Measurements from ENCODE around the gene GRID2.

The GRID2 gene

GRCh38 chr4:93719552-93719951 lies 1415.8 kb downstream of the GRID2 start:
- no peak for DNase-seq

- DNase-seq: no peak
Observed at GRCh38 chr4:93722446-93722845, 1418.7 kb downstream of the GRID2 start.

DNA sequence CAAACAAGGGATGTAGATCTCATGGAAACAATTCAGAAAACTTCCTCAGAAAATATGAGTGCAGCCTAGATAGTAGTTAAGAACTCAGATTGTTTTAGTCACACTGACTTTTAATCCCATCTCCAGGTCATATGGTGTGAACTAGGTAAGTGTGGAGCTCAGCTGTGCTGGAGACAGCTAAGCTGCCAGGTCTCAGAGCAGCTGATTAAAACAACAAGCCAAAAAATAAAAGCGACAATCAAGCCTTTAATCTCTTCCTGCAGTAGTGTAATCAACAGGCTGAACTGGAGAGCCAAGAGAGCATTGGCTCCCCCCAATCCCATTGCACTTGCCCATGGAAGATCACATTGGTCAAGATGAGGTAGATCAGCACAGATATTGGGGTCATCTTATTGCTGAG lies 1426.5 kb downstream of the GRID2 start:
- DNase-seq: no peak

DNA sequence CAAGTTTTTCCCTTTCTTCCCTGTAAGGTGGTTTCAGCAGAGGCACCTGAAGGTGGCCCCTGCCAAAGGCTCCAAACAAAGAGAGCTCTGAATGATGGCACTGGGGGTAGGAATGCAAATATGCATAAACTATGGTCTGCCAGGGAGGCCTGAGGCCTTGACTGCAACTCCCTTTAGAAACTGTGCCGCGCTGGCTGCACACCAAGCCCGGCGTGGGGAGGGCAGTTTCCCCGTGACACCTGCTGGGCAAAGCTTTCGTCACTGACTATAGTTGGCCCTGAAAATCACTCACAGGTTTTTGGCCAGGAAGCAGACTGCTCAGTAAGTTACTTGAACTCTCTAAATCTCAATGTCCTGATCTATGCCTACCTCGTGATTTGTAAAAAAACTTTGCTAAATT lies 1427.0 kb downstream of the GRID2 start:
- DNase-seq: no peak

DNA sequence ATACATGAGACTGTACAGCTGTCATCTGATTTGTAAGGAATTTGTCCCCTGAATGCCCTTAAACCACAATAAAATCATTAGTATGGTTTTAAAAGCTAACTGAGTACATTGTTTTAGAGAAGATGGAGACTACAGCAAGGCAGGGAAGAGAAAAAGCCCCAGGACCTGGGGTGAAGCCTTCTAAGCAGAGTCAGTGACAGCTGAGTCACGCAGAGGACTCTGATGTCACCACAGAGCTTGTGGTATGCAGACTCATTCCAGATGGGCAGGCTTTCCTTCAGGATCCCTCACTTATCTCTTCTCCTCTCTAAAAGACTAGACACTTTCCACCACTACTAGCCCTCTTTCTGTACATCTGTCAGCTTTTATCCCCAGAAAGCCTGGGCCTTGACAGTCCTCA lies 1427.7 kb downstream of the GRID2 start:
- no peak for DNase-seq

GRCh38 chr4:93732509-93732908 lies 1428.7 kb downstream of the GRID2 start:
- no peak for DNase-seq

- DNase-seq: no peak
Observed at GRCh38 chr4:93740890-93741289, 1437.1 kb downstream of the GRID2 start.

DNA sequence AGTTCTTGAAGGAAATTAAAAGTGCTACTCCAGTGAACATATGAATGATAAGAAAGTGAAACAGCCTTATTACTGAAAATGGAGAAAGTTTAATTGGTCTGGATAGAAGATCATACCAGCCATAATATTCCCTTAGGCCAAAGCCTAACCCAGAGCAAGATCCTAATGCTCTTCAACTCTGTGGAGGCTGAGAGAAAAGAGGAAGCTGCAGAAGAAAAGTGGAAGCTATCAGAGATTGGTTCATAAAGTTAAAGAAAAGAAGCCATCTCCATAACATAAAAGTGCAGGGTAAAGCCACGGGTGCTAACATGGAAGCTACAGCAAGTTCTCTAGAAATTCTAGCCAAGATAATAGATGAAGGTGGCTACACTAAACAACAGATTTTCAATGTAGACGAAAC lies 1439.3 kb downstream of the GRID2 start:
- DNase-seq: no peak

DNA sequence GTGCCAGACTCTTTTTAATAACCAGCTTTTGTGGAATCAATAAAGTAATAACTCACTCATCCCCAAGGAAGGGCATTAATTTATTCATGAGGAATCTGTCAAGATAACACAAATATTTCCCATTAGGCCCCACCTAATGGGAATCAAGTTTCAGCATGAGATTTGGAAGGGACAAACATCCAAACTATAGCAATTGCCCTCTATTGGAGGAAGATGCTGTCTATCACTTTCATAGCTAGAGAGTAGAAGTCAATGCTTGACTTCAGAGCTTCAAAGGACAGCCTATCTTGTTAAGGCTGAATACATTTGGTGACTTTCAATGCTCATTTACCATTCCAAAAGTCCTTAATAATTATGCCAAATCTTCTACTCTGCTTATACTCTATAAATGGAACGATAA lies 1439.9 kb downstream of the GRID2 start:
- no peak for DNase-seq

- DNase-seq: no peak
Observed at GRCh38 chr4:93744961-93745360, 1441.2 kb downstream of the GRID2 start.

DNA sequence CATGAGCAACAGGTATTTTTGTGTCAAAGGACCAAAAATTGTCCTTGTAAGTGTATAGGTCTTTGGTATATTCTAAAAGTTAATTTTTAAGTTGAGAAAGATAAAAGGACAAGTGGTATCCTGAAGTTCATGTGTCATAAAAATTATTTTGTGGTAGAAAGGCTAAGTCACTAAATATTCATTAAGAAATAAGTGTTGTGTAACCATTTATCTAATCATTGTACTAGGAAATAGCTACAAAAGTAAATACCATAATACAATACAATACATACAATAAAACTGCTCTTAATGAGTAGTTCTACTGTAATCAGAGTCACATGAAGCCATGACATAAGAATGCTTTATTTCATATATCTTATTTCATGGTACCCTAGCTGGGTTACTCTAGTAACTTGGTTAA lies 1442.3 kb downstream of the GRID2 start:
- no peak for DNase-seq

- DNase-seq: no peak
Observed at GRCh38 chr4:93747220-93747619, 1443.5 kb downstream of the GRID2 start.

DNA sequence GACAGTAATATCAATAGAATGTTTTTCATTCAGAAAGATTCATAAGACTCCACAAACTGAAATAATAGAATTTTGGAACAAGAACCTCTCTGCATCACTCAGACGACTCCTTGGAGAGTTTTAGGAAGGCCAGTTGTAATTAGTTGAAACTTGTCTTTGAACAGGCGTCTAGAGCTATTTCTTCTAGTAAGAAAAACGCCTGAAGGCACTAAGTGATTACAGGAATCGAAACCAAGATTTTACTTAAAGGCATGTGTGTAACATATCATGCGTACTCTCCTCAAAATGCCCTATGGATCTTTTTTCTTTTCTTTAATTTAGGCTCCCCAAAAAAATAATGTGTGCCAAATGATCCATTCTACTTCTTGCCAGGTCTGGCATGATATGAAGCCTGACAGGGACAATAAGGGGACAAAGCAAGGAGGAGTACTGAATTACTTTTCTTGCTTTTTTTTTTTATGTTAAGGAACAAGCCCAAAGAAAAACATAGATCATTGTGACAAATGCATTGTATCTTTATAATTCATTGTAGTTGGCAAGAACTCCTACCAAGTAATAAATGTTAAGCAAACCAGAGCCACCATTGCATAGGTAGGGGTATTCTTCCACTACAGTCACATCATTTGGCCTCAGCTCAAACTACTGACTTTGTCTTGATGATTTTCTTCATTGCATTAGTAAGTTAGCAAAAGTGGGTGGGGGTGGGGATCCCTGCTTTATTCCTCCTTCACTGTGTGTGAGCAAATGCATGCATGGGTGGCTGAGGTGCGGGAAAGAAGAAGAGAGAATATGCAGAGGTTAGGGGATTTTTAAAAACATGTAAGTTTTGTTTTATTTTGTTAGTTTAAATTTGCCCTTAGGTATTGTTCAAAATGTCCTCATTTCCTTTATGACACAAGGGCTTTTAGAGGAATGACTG lies 1444.9 kb downstream of the GRID2 start:
- DNase-seq: no peak

GRCh38 chr4:93749292-93749761 lies 1445.6 kb downstream of the GRID2 start:
- no peak for DNase-seq

DNA sequence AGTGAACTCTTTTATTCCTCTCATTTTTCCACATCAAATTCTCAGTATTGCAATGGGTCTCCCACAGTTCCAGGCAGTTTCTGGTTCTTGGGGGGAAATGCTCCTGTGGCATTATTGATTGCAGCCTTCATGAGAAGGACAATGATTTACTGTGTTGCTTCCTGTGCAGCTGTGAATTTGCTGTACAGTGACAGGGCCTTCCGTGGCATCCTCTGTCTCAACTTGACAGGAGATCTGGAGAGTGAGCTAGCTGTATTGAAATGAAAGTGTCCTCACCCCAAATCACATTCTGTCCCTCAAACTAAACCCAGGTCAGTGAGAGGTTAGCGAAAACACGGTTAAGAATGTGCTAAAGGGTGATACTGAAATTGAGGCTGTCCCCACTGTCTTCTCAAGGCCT lies 1447.6 kb downstream of the GRID2 start:
- no peak for DNase-seq

DNA sequence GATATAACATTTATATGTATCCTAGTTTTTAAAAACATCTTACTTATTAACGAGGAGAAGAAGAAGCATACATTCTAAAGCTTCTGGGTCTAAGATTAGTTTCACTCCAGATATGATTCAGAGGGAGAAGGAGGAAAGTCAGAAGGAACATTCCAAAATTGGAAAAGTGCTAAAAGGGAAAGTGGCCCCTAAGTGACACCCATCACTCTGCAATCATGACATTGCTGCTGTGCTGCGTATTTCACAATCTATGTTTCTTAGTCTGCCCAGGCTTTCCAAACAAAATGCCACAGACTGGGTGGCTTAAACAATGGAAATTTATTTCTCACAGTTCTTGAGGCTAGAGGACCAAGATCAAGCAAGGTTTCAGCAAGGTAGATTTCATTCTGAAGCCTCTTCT lies 1452.3 kb downstream of the GRID2 start:
- no peak for DNase-seq

GRCh38 chr4:93759506-93759905 lies 1455.7 kb downstream of the GRID2 start:
- DNase-seq: no peak

- no peak for DNase-seq
Observed at GRCh38 chr4:93760284-93760683, 1456.5 kb downstream of the GRID2 start.

GRCh38 chr4:93761286-93761685 lies 1457.5 kb downstream of the GRID2 start:
- DNase-seq: no peak

- DNase-seq: no peak
Observed at GRCh38 chr4:93764639-93765246, 1461.0 kb downstream of the GRID2 start.

DNA sequence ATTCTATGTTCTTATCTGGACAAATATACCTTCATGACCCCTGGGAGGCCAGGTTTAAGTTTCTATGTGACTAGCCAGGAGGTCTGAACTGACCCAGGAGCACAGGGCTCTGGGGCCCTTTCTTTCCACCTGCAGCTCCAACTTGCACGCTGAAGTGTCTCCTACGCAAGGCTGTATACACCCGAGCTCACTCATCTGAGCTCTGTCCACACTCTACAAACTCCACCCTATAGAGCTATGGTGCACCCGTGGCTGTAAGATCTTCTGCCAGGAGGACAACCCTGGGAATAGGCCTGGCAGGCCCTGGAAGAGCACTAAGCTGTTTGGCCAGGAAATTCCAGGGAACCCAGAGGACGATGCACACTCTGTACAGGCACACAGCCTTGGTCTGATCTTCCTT lies 1464.2 kb downstream of the GRID2 start:
- no peak for DNase-seq

GRCh38 chr4:93770201-93770600 lies 1466.4 kb downstream of the GRID2 start:
- no peak for DNase-seq

DNA sequence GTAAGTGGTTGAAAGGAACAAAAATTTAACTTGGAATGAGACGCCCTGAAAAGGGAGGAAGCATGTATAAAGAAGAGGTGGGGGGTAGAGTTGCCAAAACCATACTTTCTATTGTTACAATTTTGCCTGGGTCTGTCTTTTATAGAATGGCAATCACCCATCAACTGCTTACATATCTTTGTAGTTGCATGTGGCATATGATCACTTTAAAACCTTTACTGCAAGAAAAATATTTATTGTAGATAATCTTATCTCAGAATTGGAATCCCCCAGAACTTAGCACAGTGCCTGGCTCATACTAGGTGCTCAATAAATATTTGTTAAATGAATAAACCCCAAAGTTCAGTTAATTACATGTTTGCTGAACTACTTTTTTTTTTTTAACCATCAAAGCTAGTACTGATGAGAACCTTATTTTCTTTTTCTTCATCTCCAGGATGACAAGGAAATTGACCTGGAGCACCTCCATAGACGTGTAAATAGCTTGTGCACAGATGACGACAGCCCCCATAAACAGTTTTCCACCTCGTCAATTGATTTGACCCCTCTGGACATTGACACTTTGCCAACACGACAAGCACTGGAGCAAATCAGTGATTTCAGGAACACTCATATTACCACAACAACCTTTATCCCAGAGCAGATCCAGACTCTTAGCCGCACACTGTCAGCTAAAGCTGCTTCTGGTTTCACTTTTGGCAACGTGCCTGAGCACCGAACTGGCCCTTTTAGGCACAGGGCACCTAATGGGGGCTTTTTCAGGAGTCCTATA lies 1468.1 kb downstream of the GRID2 start:
- DNase-seq: no peak

DNA sequence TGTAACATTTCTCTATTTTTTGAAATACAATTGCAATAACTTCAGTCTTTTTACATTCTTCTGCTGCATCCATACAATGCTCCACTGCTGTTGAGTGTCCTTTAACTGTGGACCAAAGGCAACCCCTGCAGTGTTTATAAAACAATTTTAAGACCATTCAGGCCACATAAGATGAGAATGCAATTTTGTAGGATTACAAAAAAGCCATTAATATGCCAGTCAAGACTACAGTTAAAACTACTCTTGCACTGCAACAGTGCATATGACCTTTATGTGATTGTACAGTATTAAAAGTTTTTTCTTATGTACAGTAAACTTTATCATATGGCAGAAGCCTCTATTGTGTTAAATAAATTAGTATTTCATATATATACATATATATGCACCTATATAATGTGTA lies 1469.1 kb downstream of the GRID2 start:
- no peak for DNase-seq
